Prostate gland (tissue), 2 donors: ENCODE results near the gene LACC1. TPM values are rescaled to one million over a fixed set of nuclear protein-coding genes. Genes with fewer than 3 reads are reported as not detected.

Experiments
- DNase-seq: peaks from one replicate; pipeline ENCODE4 v3.0.0-alpha.2; 2019; ENCODE audit warnings: low spot score
- H3K27ac ChIP-seq, 2 donors: fragments of 200-600 bp; sonication (generic); 2 replicates each; pipeline ENCODE4 v1.5.1; 2017 to 2019
- H3K27me3 ChIP-seq: fragments of 200-600 bp; sonication (generic); replicated peaks from 2 replicates; pipeline ENCODE4 v1.5.1; 2019; ENCODE audit not compliant: insufficient read depth
- H3K36me3 ChIP-seq, 2 donors: fragments of 200-600 bp; sonication (generic); 1 replicate in 1 of 2; 2 replicates in 1 of 2; pipeline versions ENCODE4 v1.5.1 to v1.8.1; 2017 to 2019
- H3K4me1 ChIP-seq: fragments of 200-600 bp; sonication (generic); replicated peaks from 2 replicates; pipeline ENCODE4 v1.5.1; 2019
- H3K4me3 ChIP-seq, 2 donors: fragments of 200-600 bp; sonication (generic); 2 replicates each; pipeline ENCODE4 v1.5.1; 2017 to 2019
- H3K9me3 ChIP-seq: fragments of 200-600 bp; sonication (generic); 2 replicates; pipeline ENCODE4 v1.5.1; 2017
- POLR2A ChIP-seq: fragments of 450-650 bp; IDR thresholded peaks from one replicate; pipeline ENCODE4 v1.6.1; 2016; ENCODE audit warnings: antibody characterized with exemption, mild to moderate bottlenecking
- POLR2AphosphoS5 ChIP-seq: sonication (generic); formaldehyde crosslinking; IDR thresholded peaks from one replicate; pipeline ENCODE4 v1.6.1; 2017; ENCODE audit warnings: antibody characterized with exemption
- WGBS: methylation state at CpG from one replicate; pipeline ENCODE4 v1.1.5; 2018; 5-methylcytosine and 5-hydroxymethylcytosine counted together
- intact Hi-C: fragments of 100-400 bp; cut with DNase I; formaldehyde crosslinking; loops from one replicate; pipeline ENCODE4 v1.14.2; 2022
- total RNA-seq, 2 donors: library from RNA; depleted of rRNA; stranded (reverse); fragments of >200 nt; gene quantifications; one replicate each; pipeline ENCODE4 v1.1.0, GENCODE V29; 2016
- TF ChIP-seq, protein P1 (sequence below), 4 experiments: fragments of 200-600 bp in 2 of 4; fragments of 450-650 bp in 2 of 4; sonication (generic) in 2 of 4; IDR thresholded peaks; 1 replicate in 3 of 4; 2 replicates in 1 of 4; pipeline ENCODE4 v1.5.1; 2016 to 2019; ENCODE audit warnings: antibody characterized with exemption in 4 of 4, mild to moderate bottlenecking in 2 of 4, moderate library complexity in 2 of 4

LACC1 gene
- total RNA-seq, 2 donors from 2014 or later: 8.6 to 27.8 TPM

DNA sequence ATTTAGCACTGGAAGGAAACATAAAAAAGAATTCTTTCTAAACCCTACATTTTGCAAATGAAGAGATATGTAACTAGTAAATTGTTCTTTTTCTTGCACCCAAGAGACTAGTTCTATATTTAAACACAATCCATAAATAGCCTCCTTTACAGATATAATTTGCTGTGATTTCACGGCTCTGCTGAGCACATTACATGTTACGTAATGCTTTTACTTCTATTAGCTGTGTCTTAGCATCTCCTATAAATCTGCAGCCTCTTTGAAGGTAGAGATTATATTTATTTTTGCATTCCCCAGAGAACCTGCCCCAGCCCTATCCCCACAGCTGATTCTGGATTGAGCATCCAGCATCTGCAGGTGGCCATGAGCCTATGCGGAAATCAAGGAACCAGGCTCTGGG lies 32.2 kb downstream of the LACC1 start:
- no peak for DNase-seq
- WGBS: 86% methylated on average over 3 of the region's 3 CpGs
- no peaks in the 10 kb centered on the region for H3K4me1 ChIP-seq
- H3K9me3 ChIP-seq: no peaks in the 10 kb centered on the region
- no peak overlapping the region for H3K27ac ChIP-seq
- no peak overlapping the region for H3K4me3 ChIP-seq
- H3K27me3 ChIP-seq: no peaks in the 10 kb centered on the region
- intact Hi-C loops: no loop called here
- TF ChIP-seq, protein P1, sequence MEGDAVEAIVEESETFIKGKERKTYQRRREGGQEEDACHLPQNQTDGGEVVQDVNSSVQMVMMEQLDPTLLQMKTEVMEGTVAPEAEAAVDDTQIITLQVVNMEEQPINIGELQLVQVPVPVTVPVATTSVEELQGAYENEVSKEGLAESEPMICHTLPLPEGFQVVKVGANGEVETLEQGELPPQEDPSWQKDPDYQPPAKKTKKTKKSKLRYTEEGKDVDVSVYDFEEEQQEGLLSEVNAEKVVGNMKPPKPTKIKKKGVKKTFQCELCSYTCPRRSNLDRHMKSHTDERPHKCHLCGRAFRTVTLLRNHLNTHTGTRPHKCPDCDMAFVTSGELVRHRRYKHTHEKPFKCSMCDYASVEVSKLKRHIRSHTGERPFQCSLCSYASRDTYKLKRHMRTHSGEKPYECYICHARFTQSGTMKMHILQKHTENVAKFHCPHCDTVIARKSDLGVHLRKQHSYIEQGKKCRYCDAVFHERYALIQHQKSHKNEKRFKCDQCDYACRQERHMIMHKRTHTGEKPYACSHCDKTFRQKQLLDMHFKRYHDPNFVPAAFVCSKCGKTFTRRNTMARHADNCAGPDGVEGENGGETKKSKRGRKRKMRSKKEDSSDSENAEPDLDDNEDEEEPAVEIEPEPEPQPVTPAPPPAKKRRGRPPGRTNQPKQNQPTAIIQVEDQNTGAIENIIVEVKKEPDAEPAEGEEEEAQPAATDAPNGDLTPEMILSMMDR (IDR thresholded peaks at IDR 0.05): no peak
- TF ChIP-seq POLR2AphosphoS5: no peak
- no peak for TF ChIP-seq POLR2A
- no peaks in the 10 kb centered on the region for H3K36me3 ChIP-seq

DNA sequence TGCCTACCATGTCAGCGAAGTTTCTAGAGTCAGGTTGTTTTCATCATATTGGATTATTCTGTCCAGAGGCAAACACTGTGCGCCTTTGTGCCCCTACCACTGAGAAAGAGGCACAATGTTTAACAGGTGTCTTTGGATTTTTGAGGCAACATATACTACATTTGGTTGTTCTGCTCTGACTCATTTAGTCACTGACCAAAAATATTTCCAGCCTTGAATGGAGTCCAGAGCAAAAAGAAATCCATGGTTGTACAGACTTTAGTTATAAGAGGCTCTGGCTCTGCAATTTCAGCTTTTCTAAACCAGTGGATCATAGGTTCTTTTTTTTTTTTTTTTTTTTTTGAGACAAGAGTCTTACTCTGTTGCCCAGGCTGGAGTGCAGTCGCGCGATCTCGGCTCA lies 35.7 kb downstream of the LACC1 start:
- TF ChIP-seq, protein P1 (IDR thresholded peaks at IDR 0.05): no peak
- no peak for TF ChIP-seq POLR2AphosphoS5
- no peak for TF ChIP-seq POLR2A
- no peak for DNase-seq
- Histone ChIP-seq H3K27ac (no peak overlapping the region), H3K9me3 (no peaks in the 10 kb centered on the region), H3K27me3 (no peaks in the 10 kb centered on the region), H3K36me3 (no peaks in the 10 kb centered on the region), H3K4me3 (no peak overlapping the region), H3K4me1 (no peaks in the 10 kb centered on the region)
- 76% methylated on average over 6 of the region's 6 CpGs for WGBS
- intact Hi-C loops: no loop called here

DNA sequence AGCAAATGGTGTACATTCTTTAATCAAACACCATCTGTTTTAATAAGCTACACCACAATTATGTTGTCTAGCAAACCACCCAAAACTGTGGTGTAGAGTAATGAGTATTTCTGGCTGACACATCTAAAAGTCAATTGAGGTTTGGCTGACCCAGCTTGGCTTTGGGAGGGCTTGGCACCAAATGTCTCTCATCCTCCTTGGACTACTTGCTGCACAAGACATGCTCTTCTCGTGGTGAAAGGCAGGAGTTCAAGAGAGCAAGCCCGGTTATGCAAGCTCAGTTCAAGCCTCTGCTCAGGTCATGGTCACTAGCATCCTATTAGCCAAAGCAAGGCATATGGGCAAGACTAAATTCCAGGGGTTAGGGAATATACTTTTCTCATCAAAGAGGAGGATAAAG lies 37.1 kb downstream of the LACC1 start:
- Histone ChIP-seq H3K4me1 (no peaks in the 10 kb centered on the region), H3K9me3 (no peaks in the 10 kb centered on the region), H3K27ac (no peak overlapping the region), H3K36me3 (no peaks in the 10 kb centered on the region), H3K4me3 (no peak overlapping the region), H3K27me3 (no peaks in the 10 kb centered on the region)
- intact Hi-C loops: no loop called here
- no peak for TF ChIP-seq POLR2AphosphoS5
- no peak for TF ChIP-seq POLR2A
- TF ChIP-seq, protein P1 (IDR thresholded peaks at IDR 0.05): no peak
- 49% methylated on average over 2 of the region's 2 CpGs for WGBS
- no peak for DNase-seq

DNA sequence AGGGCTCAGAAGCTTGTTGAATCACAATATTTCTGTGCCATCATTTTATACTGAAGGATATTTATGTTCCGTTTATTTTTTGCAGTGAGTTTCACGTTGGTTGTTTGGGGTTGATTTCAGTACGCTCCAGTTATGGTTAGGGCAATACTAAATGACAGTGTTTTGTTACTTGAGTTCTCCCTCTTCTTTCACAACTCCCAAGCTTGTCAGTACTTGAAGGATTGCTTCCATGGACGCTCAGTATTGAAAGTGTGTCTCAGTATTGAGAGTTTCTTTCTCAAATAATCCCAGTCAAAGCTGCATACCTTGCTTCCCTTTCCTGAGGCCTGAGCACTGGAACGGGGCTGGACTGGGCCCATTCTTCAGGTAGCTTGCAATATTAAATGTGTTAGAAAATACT lies 38.9 kb downstream of the LACC1 start:
- no peak for DNase-seq
- no peak overlapping the region for H3K4me3 ChIP-seq
- intact Hi-C loops: no loop called here
- no peaks in the 10 kb centered on the region for H3K36me3 ChIP-seq
- H3K4me1 ChIP-seq: no peaks in the 10 kb centered on the region
- WGBS: 43% methylated on average over 5 of the region's 5 CpGs
- no peak for TF ChIP-seq POLR2A
- no peak for TF ChIP-seq POLR2AphosphoS5
- TF ChIP-seq, protein P1 (IDR thresholded peaks at IDR 0.05): no peak
- no peaks in the 10 kb centered on the region for H3K9me3 ChIP-seq
- H3K27ac ChIP-seq: no peak overlapping the region
- no peaks in the 10 kb centered on the region for H3K27me3 ChIP-seq

DNA sequence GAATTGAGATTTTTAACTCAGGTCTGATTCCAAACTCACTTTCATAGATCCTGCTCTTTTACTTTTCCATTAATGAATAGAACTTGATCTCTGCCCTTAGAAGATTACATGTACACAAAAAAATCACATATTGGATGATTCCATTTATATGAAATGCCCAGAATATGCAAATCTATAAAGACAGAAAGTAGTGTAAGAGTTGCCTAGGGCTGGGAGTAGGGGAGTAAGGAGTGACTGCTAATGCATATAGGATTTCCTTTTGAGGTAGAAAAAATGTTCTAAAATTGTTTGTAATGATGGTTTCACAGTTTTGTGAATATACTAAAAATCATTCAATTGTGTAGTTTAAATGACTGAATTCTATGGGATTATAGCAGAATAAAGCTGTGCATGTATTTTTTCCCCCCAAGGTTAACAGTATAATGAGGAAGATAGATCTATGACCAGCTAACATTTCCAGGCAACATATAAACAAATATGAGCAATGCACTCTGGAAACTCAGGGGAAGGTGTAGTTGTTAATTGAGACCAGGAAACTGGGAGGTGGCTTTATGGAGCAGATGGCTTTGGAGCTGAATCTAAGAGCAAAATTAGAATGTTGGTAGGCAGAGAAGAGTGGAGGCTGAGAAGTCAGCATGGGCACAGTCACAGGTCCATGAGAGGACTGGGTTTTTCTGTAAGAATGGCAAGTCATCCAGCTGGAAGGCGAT lies 41.4 kb downstream of the LACC1 start:
- Histone ChIP-seq H3K4me1 (no peaks in the 10 kb centered on the region), H3K27ac (no peak overlapping the region), H3K36me3 (no peaks in the 10 kb centered on the region), H3K9me3 (no peaks in the 10 kb centered on the region), H3K27me3 (no peaks in the 10 kb centered on the region), H3K4me3 (no peak overlapping the region)
- 88% methylated on average over 1 of the region's 1 CpG for WGBS
- intact Hi-C loops: no loop called here
- TF ChIP-seq POLR2A (no peak), POLR2AphosphoS5 (no peak)
- TF ChIP-seq, protein P1 (IDR thresholded peaks at IDR 0.05): no peak
- no peak for DNase-seq
